Measurements from ENCODE around the gene MRS2.
"Not testable (repeated sequence)": the region's sequence is repeated elsewhere in the genome, so short reads cannot be mapped to it uniquely, and the experiment has no call there.

MRS2 gene

GRCh38 chr6:24402697-24403500 lies at the start of gene MRS2:
MRS2 (plus strand) TSS chr6:24402936; CDS start chr6:24403047, 111 bp downstream.
- peak; percentile 74 for DNase-seq (ENCODE audit: low read depth)

- no peak for DNase-seq (ENCODE audit: low read depth)
Measured at GRCh38 chr6:24353861-24354260, 48.9 kb upstream of the MRS2 start.

- no peak for DNase-seq (ENCODE audit: low read depth)
Measured at GRCh38 chr6:24355393-24355792, 47.3 kb upstream of the MRS2 start.

GRCh38 chr6:24356310-24356973 lies 46.3 kb upstream of the MRS2 start:
- no peak for DNase-seq (ENCODE audit: low read depth)

GRCh38 chr6:24357336-24358218 lies 45.2 kb upstream of the MRS2 start, which contains the start of gene DCDC2:
DCDC2 (minus strand) TSS chr6:24358059; CDS start chr6:24357750, 309 bp downstream.
- DNase-seq (ENCODE audit: low read depth) = peak; percentile 19

- no peak for DNase-seq (ENCODE audit: low read depth)
Measured at GRCh38 chr6:24358219-24358821, 44.4 kb upstream of the MRS2 start.

- peak; percentile 77 for DNase-seq (ENCODE audit: low read depth)
Measured at GRCh38 chr6:24359640-24360454, 42.9 kb upstream of the MRS2 start.

GRCh38 chr6:24362363-24362762 lies 40.4 kb upstream of the MRS2 start:
- DNase-seq (ENCODE audit: low read depth) = not testable (repeated sequence)

GRCh38 chr6:24365103-24365633 lies 37.6 kb upstream of the MRS2 start:
- not testable (repeated sequence) for DNase-seq (ENCODE audit: low read depth)

- no peak for DNase-seq (ENCODE audit: low read depth)
Measured at GRCh38 chr6:24374612-24375011, 28.1 kb upstream of the MRS2 start.

GRCh38 chr6:24376871-24377270 lies 25.9 kb upstream of the MRS2 start:
- no peak for DNase-seq (ENCODE audit: low read depth)

GRCh38 chr6:24378473-24379097 lies 24.2 kb upstream of the MRS2 start:
- no peak for DNase-seq (ENCODE audit: low read depth)

- DNase-seq (ENCODE audit: low read depth) = no peak
Measured at GRCh38 chr6:24381476-24382219, 21.1 kb upstream of the MRS2 start.

- no peak for DNase-seq (ENCODE audit: low read depth)
Measured at GRCh38 chr6:24382220-24382540, 20.6 kb upstream of the MRS2 start.

GRCh38 chr6:24382891-24383494 lies 19.7 kb upstream of the MRS2 start:
- DNase-seq (ENCODE audit: low read depth) = not testable (repeated sequence)

- DNase-seq (ENCODE audit: low read depth) = not testable (repeated sequence)
Measured at GRCh38 chr6:24384369-24385130, 18.2 kb upstream of the MRS2 start.

GRCh38 chr6:24385536-24386269 lies 17.0 kb upstream of the MRS2 start:
- DNase-seq (ENCODE audit: low read depth) = no peak

GRCh38 chr6:24387818-24388217 lies 14.9 kb upstream of the MRS2 start:
- no peak for DNase-seq (ENCODE audit: low read depth)

All from stimulated activated CD4-positive, alpha-beta T cell treated with anti-CD3 and anti-CD28 coated beads, Interleukin-2, amount 100 ng/mL, for 4 hours (primary cell).